Panc1 (cell line): ENCODE data around the gene HSDL1. TPM values are rescaled to one million over a fixed set of nuclear protein-coding genes. Genes with fewer than 3 reads are reported as not detected.

Source experiments
- ATAC-seq: fragments of 200-7000 bp; cut with Tn5 transposase; 2 replicates; pipeline ENCODE4 v1.9.1; 2020; ENCODE audit warnings: mild to moderate bottlenecking, moderate library complexity
- BruUV-seq: library from RNA; stranded (reverse); fragments of 400-500 nt; replicated peaks from 2 replicates; lab custom pipeline; 2021; lab: Mats Ljungman, UMichigan
- CTCF ChIA-PET: fragments of 300-600 bp; sonication (Branson Sonifier 250); formaldehyde crosslinking; loops from one replicate; lab custom pipeline; 2022; ENCODE audit warnings: antibody characterized with exemption; lab: Charles Lee
- POLR2A ChIA-PET: fragments of 300-600 bp; sonication (Branson Sonifier 250); formaldehyde crosslinking; loops from one replicate; lab custom pipeline; 2022; ENCODE audit warnings: antibody characterized with exemption; lab: Charles Lee
- DNase-seq: peaks from one replicate; pipeline ENCODE4 v3.0.0-alpha.2; 2010; ENCODE audit warnings: low read depth, low spot score
- H3K27ac ChIP-seq: 2 replicates; pipeline ENCODE4 v1.5.1; 2011; ENCODE audit warnings: mild to moderate bottlenecking, low read length, inconsistent platforms
- H3K27me3 ChIP-seq: fragments of 200-500 bp; sonication (Bioruptor generic); 2 replicates; pipeline ENCODE4 v1.6.0; 2014; ENCODE audit warnings: low read length, inconsistent platforms; ENCODE audit not compliant: control insufficient read depth, insufficient read depth
- H3K36me3 ChIP-seq: fragments of 200-500 bp; sonication (Bioruptor generic); 2 replicates; pipeline ENCODE4 v1.5.1; 2014; ENCODE audit warnings: inconsistent platforms, mild to moderate bottlenecking, low read length, moderate library complexity; ENCODE audit not compliant: control insufficient read depth, insufficient read depth
- H3K4me1 ChIP-seq: 2 replicates; pipeline ENCODE4 v1.5.1; 2011; ENCODE audit warnings: inconsistent platforms, mild to moderate bottlenecking, low read length, moderate library complexity; ENCODE audit not compliant: control insufficient read depth, insufficient read depth
- H3K4me3 ChIP-seq, 2 experiments: 2 replicates each; pipeline ENCODE4 v1.5.1; 2011 to 2012; ENCODE audit warnings: low read depth in 2 of 2, low read length in 2 of 2, mild to moderate bottlenecking in 2 of 2, inconsistent platforms in 1 of 2, moderate library complexity in 1 of 2
- H3K9me3 ChIP-seq: fragments of 200-500 bp; sonication (Bioruptor generic); 2 replicates; pipeline ENCODE4 v1.5.1; 2014; ENCODE audit warnings: low read depth, mild to moderate bottlenecking, inconsistent platforms, low read length, moderate library complexity; ENCODE audit not compliant: control insufficient read depth, insufficient read depth
- POLR2AphosphoS5 ChIP-seq: IDR thresholded peaks from 2 replicates; pipeline ENCODE4 v1.6.1; 2012; ENCODE audit warnings: mild to moderate bottlenecking, low read depth, low read length, moderate library complexity
- SIN3A ChIP-seq: IDR thresholded peaks from 2 replicates; pipeline ENCODE4 v1.6.1; 2012; ENCODE audit warnings: low read depth, mild to moderate bottlenecking, low read length, moderate library complexity, borderline replicate concordance; ENCODE audit not compliant: insufficient read depth
- TCF7L2 ChIP-seq: IDR thresholded peaks from 2 replicates; pipeline ENCODE4 v1.6.1; 2011; ENCODE audit warnings: mild to moderate bottlenecking, low read depth, low read length, inconsistent platforms
- in situ Hi-C: cut with HindIII; loops from 2 replicates; pipeline ENCODE4 v1.10.0; 2016; ENCODE audit warnings: low sequenced_read_pairs, low pct_unique_long_range_greater_than_20kb
- intact Hi-C: fragments of 100-400 bp; cut with micrococcal nuclease; formaldehyde crosslinking; loops from one replicate; pipeline ENCODE4 v1.10.0; 2022; ENCODE audit not compliant: unreplicated experiment
- total RNA-seq: library from RNA; stranded (reverse); gene quantifications from one replicate; pipeline ENCODE4 v1.2.1, GENCODE V29; 2021; ENCODE audit not compliant: unreplicated experiment
- TF ChIP-seq, protein P1 (sequence below), 2 experiments: IDR thresholded peaks; 2 replicates each; pipeline ENCODE4 v1.6.1; 2011 to 2012; ENCODE audit warnings: low read depth in 2 of 2, control low read depth in 1 of 2, low read length in 1 of 2, mild to moderate bottlenecking in 1 of 2, moderate library complexity in 1 of 2; ENCODE audit not compliant: insufficient read depth in 1 of 2
- TF ChIP-seq, protein P2 (sequence below): fragments of 450-650 bp; IDR thresholded peaks from 2 replicates; pipeline ENCODE4 v1.5.1; 2017; ENCODE audit warnings: mild to moderate bottlenecking

HSDL1 gene
- total RNA-seq, 1 experiment from 2014 or later = 24.6 TPM

DNA sequence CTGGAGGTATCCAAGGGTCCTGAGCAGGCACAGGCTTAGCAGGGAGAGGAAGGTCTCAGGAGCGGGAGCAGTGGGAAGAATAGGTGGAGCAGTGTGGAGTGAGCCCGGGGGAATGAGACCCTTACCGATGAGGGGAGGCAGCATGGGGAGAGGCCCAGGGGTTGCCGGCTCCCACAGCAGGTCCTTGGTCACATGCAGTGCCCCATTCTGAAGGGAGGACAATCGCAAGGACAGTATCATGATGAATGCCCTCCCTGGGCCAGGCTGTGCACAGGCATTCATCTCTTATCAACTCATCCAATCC, 38.5 kb upstream of the HSDL1 start:
- in situ Hi-C loops = no loop called here
- BruUV-seq = no TSS peak

DNA sequence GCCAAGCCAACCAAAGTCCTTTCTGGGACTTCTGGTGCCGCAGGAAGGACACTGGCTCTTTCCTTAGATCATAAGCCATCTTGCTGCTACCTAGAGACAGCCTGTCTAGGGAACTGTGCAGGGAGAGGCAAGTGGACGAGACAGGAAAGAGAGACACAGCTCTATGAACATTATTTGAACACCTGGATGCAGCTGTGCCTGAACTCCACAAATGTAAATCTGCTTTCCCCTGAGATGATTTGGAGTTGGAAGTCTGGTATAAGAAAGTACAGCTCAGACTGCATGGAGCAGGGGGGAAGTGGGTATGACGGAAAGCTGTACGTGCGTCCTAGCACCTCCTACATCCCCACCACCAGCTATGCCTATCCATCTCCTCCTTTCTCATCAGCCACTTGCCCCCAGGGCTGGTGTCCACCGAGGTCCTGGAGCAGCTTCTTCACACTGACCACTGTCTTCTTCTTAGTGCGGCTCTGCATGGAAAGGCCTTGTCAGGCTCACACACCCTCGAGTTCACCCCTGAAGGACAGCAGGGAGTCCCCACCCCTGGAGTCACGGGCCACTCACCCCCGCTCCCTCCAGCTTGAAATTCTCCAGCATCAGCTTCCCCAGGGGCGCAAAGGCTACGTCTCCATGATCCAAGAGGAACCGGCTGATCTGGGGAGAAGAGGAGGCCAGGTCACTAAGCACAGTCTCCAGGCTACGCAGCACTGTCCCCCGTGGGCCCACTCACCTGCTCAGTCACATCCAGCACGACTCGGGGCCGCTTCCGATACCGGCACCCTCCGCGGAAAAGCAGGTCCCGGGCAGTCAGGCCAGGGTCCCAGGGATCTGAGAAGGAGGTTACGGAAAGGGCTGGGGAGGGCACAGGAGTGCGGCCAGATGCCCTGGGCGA, 37.9 kb upstream of the HSDL1 start:
- H3K4me3 ChIP-seq = no peak overlapping the region
- POLR2A ChIA-PET = no interaction called here
- intact Hi-C loops = loop anchor here (5.0 to 10.0 kb wide), 2 partner anchors 124 to 302 kb away; no protein-coding TSS in a partner anchor
- H3K27ac ChIP-seq = no peak overlapping the region
- no TSS peak for BruUV-seq
- H3K27me3 ChIP-seq = no peaks in the 10 kb centered on the region
- CTCF ChIA-PET = interaction anchor here (1.1 to 1.3 kb wide), 2 partner anchors 325 to 328 kb away, joined by 3 to 5 read pairs; no protein-coding TSS in a partner anchor
- TF ChIP-seq, protein P1, sequence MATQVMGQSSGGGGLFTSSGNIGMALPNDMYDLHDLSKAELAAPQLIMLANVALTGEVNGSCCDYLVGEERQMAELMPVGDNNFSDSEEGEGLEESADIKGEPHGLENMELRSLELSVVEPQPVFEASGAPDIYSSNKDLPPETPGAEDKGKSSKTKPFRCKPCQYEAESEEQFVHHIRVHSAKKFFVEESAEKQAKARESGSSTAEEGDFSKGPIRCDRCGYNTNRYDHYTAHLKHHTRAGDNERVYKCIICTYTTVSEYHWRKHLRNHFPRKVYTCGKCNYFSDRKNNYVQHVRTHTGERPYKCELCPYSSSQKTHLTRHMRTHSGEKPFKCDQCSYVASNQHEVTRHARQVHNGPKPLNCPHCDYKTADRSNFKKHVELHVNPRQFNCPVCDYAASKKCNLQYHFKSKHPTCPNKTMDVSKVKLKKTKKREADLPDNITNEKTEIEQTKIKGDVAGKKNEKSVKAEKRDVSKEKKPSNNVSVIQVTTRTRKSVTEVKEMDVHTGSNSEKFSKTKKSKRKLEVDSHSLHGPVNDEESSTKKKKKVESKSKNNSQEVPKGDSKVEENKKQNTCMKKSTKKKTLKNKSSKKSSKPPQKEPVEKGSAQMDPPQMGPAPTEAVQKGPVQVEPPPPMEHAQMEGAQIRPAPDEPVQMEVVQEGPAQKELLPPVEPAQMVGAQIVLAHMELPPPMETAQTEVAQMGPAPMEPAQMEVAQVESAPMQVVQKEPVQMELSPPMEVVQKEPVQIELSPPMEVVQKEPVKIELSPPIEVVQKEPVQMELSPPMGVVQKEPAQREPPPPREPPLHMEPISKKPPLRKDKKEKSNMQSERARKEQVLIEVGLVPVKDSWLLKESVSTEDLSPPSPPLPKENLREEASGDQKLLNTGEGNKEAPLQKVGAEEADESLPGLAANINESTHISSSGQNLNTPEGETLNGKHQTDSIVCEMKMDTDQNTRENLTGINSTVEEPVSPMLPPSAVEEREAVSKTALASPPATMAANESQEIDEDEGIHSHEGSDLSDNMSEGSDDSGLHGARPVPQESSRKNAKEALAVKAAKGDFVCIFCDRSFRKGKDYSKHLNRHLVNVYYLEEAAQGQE (IDR thresholded peaks at IDR 0.05; ENCODE audit: insufficient read depth in 1 of 2, low read depth in 2 of 2, low read length in 1 of 2) = no peak
- TF ChIP-seq, protein P2, sequence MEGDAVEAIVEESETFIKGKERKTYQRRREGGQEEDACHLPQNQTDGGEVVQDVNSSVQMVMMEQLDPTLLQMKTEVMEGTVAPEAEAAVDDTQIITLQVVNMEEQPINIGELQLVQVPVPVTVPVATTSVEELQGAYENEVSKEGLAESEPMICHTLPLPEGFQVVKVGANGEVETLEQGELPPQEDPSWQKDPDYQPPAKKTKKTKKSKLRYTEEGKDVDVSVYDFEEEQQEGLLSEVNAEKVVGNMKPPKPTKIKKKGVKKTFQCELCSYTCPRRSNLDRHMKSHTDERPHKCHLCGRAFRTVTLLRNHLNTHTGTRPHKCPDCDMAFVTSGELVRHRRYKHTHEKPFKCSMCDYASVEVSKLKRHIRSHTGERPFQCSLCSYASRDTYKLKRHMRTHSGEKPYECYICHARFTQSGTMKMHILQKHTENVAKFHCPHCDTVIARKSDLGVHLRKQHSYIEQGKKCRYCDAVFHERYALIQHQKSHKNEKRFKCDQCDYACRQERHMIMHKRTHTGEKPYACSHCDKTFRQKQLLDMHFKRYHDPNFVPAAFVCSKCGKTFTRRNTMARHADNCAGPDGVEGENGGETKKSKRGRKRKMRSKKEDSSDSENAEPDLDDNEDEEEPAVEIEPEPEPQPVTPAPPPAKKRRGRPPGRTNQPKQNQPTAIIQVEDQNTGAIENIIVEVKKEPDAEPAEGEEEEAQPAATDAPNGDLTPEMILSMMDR = no peak
- TF ChIP-seq POLR2AphosphoS5 (no peak), TCF7L2 (no peak), SIN3A (no peak)
- no peaks in the 10 kb centered on the region; the same call in 1 of the 2 replicates for H3K4me1 ChIP-seq
- no peak for DNase-seq
- H3K36me3 ChIP-seq = peaks cover 4% of the 10 kb centered on the region; the same call in 1 of the 2 replicates
- no peaks in the 10 kb centered on the region for H3K9me3 ChIP-seq
- in situ Hi-C loops = no loop called here
- ATAC-seq = no peak

More for the DNA sequence above, 38.5 kb upstream of the HSDL1 start:
- ATAC-seq (no peak), DNase-seq (no peak)
- POLR2A ChIA-PET = no interaction called here
- Histone ChIP-seq H3K9me3 (no peaks in the 10 kb centered on the region), H3K27ac (no peak overlapping the region), H3K4me1 (no peaks in the 10 kb centered on the region), H3K4me3 (no peak overlapping the region), H3K27me3 (no peaks in the 10 kb centered on the region), H3K36me3 (peaks cover 4% of the 10 kb centered on the region; the same call in 1 of the 2 replicates)
- CTCF ChIA-PET = interaction anchor here (1.1 to 1.3 kb wide), 2 partner anchors 324 to 327 kb away, joined by 3 to 5 read pairs; no protein-coding TSS in a partner anchor
- TF ChIP-seq, protein P1 (IDR thresholded peaks at IDR 0.05; ENCODE audit: insufficient read depth in 1 of 2, low read depth in 2 of 2, low read length in 1 of 2) = no peak
- TF ChIP-seq, protein P2 = no peak
- TF ChIP-seq TCF7L2 = no peak
- intact Hi-C loops = loop anchor here (5.0 to 10.0 kb wide), 2 partner anchors 124 to 301 kb away; no protein-coding TSS in a partner anchor
